ENCODE results near the gene USP53.

DNA sequence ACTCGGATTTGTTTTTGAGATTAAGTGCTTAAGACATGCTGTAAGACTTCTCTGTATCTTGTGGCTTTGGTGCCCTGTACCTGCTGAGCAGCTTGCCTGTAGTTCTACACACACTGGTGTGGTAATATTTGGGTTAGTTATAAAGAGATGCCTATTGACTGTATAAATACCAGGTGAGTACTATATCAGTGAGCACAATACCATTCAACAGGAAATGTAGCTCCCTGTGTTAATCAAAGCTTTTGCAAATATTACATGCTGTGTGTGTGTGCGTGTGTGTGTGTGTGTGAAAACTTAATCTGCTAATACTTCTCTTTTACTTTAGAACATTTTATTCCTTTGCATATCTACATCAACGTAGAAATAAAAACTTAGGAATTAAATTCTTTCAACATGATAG, 46.7 kb upstream of the USP53 start:
- TF ChIP-seq EZH2 (IDR thresholded peaks at IDR 0.05) (no peak), FOXP2 (optimal IDR thresholded peaks at IDR 0.05; ENCODE audit: control extremely low read depth, extremely low read length, insufficient read depth) (no peak), POLR2AphosphoS5 (IDR thresholded peaks at IDR 0.05; ENCODE audit: borderline replicate concordance, low read depth, low read length) (no peak)

Data from SK-N-MC (cell line).